Aorta (tissue), 5 donors: ENCODE data around the gene PSME3. TPM values are rescaled to one million over a fixed set of nuclear protein-coding genes. Genes with fewer than 3 reads are reported as not detected.
"Not testable (repeated sequence)": the region's sequence is repeated elsewhere in the genome, so short reads cannot be mapped to it uniquely, and the experiment has no call there.

Source experiments
- ATAC-seq: fragments of 200-7000 bp; cut with Tn5 transposase; one replicate; pipeline ENCODE4 v1.9.1; 2022; ENCODE audit warnings: moderate library complexity; ENCODE audit not compliant: low FRiP score
- DNase-seq, 2 donors: peaks; one replicate each; pipeline ENCODE4 v3.0.0-alpha.2; 2020
- H3K27ac ChIP-seq, 2 donors: one replicate each; pipeline ENCODE4 v1.5.1; 2013; ENCODE audit warnings: low read length in 2 of 2, mild to moderate bottlenecking in 2 of 2, moderate library complexity in 2 of 2, control low read depth in 1 of 2, inconsistent platforms in 1 of 2, low read depth in 1 of 2
- H3K27me3 ChIP-seq, 2 donors: one replicate each; pipeline ENCODE4 v1.6.1; 2013; ENCODE audit warnings: control low read depth in 1 of 2, low read length in 1 of 2, mild to moderate bottlenecking in 1 of 2, moderate library complexity in 1 of 2; ENCODE audit not compliant: insufficient read depth in 2 of 2, control insufficient read depth in 1 of 2
- H3K36me3 ChIP-seq, 2 donors: one replicate each; pipeline ENCODE4 v1.6.1; 2013; ENCODE audit warnings: control low read depth in 1 of 2, low read length in 1 of 2, mild to moderate bottlenecking in 1 of 2; ENCODE audit not compliant: insufficient read depth in 2 of 2, control insufficient read depth in 1 of 2
- H3K4me1 ChIP-seq, 2 donors: one replicate each; pipeline ENCODE4 v1.6.1; 2013; ENCODE audit warnings: low read length in 2 of 2, control low read depth in 1 of 2, mild to moderate bottlenecking in 1 of 2, moderate library complexity in 1 of 2; ENCODE audit not compliant: insufficient read depth in 2 of 2, control insufficient read depth in 1 of 2
- H3K4me3 ChIP-seq, 2 donors: one replicate each; pipeline ENCODE4 v1.5.1; 2013; ENCODE audit warnings: low read length in 2 of 2, control low read depth in 1 of 2, mild to moderate bottlenecking in 1 of 2
- H3K9me3 ChIP-seq: one replicate; pipeline ENCODE4 v1.6.1; 2013; ENCODE audit warnings: mild to moderate bottlenecking, low read length; ENCODE audit not compliant: control insufficient read depth
- WGBS, 2 donors: extraction: QIAGEN DNeasy Blood & Tissue Kit; methylation state at CpG; one replicate each; pipeline ENCODE4 v1.1.7; 2013; 5-methylcytosine and 5-hydroxymethylcytosine counted together
- intact Hi-C, 2 donors: fragments of 100-400 bp; cut with DNase I; formaldehyde crosslinking; loops; one replicate each; pipeline versions ENCODE4 v1.14.2 to v1.15.0; 2022
- polyA plus RNA-seq, 2 donors: library from polyadenylated mRNA; stranded (reverse); fragments of 200-250 nt; gene quantifications; one replicate each; pipeline ENCODE4 v1.2.3, GENCODE V29; 2013
- total RNA-seq, 2 donors: library from RNA; stranded (reverse); fragmentation: NEBNext Ultra II Directional; extraction: Animal tissue kit (Norgen Biotek cat#: 25700); gene quantifications; one replicate each; pipeline ENCODE4 v1.2.1, GENCODE V29; 2021
- donor health status: healthy with polysubstance abuse.
- donor health status: Bipolar disorder and iron deficiency.
- donor health status: DM: no; HTN: no; CAD: no.
- donor health status: DM: no; HTN: no; CAD: no.
- donor health status: DM: yes; HTN: yes; CAD: no.

Gene PSME3
- total and polyA plus RNA-seq, 4 donors: 41.1 to 69.8 (median 58.1) TPM

DNA sequence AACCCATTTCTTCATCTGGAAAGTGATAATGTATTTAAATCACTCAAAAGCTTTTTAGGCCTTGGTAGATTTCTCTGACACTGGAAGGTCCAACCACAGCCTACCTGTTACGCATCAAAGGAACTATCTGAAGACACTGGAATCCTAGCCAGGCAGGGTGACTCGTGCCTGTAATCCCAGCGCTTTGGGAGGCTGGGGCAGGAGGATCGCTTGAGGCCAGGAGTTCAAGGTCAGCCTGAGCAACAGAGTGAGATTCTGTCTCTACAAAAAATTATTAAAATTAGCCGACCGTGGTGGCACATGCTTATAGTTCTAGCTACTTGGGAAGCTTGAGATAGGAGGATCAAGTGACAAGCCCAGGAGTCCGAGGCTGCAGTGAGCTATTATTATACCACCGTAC is 49.0 kb downstream of the PSME3 start:
- Histone ChIP-seq H3K27me3 (no peaks in the 10 kb centered on the region), H3K27ac (no peak overlapping the region), H3K4me1 (no peaks in the 10 kb centered on the region), H3K4me3 (no peak overlapping the region), H3K36me3 (no peaks in the 10 kb centered on the region), H3K9me3 (no peaks in the 10 kb centered on the region)
- DNase-seq: no peak
- 91 to 92% methylated on average over 8 of the region's 8 CpGs for WGBS, 2 donors
- intact Hi-C loops: no loop called here
- no peak for ATAC-seq

DNA sequence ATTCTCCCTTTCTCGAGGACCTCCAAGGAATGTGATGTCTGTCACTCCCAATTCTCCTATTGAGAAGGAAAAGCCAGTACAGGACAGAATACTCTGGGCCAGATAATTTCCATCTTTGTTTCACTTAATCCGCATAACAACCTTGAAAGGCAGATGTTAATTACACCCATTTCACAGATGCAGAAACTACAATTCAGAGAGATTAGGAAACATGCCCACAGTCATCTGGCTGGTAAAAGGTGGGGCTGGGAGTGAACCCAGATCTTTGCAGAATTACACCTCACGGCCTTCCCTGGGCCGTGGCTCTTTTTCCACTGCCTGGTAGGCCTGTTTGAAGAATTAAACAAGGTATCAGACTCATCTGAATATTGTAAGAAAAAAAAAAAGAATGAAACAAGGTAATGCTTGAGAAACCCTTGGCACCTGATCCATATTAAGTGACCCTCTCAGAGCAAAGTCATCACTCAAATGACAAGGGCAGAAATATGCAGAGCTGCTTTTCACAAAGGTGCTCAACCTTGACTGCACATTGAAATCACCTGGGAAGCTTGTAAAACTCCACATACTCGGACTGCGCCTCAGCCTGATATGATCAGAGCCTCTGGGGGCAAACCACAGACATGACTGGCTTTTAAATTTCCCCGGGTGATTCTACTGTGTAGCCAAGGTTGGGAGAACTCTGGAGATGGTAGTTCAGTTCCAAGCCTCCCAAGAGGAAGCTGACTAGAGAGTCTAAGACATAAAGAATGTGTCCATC is 50.8 kb downstream of the PSME3 start:
- Histone ChIP-seq H3K9me3 (no peaks in the 10 kb centered on the region), H3K27ac (no peak overlapping the region), H3K4me1 (no peaks in the 10 kb centered on the region), H3K27me3 (no peaks in the 10 kb centered on the region), H3K4me3 (no peak overlapping the region), H3K36me3 (no peaks in the 10 kb centered on the region)
- no peak for DNase-seq
- no peak for ATAC-seq
- intact Hi-C loops: no loop called here
- 88 to 90% methylated on average over 7 of the region's 7 CpGs for WGBS, 2 donors

DNA sequence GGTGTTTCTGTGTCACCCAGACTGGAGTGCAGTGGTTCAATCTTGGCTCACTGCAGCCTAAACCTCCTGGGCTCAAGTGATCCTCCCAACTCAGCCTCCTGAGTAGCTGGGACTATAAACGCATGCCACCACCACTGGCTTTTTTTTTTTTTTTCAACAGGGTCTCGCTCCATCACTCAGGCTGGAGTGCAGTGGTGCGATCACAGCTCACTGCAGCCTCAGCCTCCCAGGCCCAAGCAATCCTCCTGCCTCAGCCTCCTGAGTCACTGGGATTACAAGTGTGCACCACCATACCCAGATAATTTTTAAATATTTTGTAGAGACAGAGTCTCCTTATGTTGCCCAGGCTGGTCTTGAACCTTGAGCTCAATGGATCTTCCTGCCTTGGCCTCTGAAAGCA is 52.6 kb downstream of the PSME3 start:
- 94 to 96% methylated on average over 3 of the region's 3 CpGs for WGBS, 2 donors
- DNase-seq, H3K9me3 ChIP-seq, intact Hi-C loops, H3K36me3 ChIP-seq, H3K4me3 ChIP-seq, H3K27me3 ChIP-seq, H3K4me1 ChIP-seq, ATAC-seq, H3K27ac ChIP-seq: not testable (repeated sequence)

DNA sequence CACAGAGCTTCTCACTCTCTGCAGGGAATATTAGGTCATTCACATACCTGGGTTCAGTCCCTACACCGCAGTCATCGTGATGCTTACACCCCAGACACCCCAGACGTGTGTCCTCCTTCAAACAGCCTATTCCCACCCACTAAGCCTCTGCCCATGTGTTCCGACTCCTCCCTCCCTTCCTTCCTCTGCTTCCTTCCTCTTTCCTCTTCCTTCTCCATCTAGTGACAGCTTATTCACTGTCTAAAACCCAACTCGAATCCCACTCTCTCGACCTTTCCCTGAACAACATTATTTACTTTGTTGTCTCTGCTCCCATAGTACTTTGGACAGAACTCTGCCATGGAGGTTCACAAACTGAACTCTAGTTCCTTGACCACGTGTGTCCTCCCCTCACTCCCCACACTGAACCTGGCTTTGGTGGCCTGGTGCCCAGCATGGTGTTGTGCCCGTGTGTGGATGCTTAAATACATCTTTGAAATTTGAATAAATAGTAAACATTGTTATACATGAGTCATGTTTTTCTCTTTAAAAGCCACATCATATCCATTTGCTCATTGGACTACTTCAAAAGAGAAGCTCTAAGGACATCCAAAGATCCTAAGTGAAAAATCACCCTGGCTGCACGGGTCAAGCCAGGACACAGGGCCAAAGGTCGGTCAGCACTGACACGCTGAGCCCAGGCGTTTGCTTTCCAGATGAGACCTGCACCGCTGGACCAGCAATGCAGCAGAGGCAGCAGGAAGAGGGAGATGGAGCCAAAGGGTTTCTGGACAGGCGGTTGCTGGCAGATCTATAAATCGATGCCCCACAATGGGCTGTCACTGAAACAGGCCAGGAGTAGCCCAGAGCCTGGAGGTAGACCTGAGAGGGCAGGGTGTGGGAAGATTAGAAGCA is 53.3 kb downstream of the PSME3 start:
- H3K4me1 ChIP-seq: no peaks in the 10 kb centered on the region
- no peaks in the 10 kb centered on the region for H3K36me3 ChIP-seq
- intact Hi-C loops: no loop called here
- WGBS, 2 donors: 72 to 75% methylated on average over 15 of the region's 15 CpGs
- ATAC-seq (no peak), DNase-seq (no peak)
- H3K4me3 ChIP-seq: no peak overlapping the region
- no peak overlapping the region for H3K27ac ChIP-seq
- no peaks in the 10 kb centered on the region for H3K9me3 ChIP-seq
- H3K27me3 ChIP-seq: no peaks in the 10 kb centered on the region

DNA sequence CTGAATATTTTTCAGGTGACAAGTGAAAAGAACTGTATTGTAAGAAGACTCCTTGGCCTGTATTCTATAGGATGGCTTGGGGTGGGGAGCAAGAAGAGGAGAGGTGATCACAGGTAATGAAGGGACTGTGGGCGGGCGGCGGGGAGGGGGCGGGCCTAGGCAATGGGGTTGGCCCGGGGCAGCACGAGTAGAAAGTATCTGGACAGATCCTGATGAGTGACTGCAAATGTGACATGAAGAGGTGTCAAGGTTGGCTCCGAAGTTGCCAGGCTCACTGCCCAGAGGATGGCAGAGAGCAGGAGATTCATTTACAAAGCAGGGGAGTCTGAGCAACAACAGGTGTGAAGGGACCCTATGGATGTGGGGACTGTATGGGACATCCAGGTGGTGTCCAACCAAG is 56.6 kb downstream of the PSME3 start:
- DNase-seq (no peak), ATAC-seq (no peak)
- Histone ChIP-seq H3K36me3 (no peaks in the 10 kb centered on the region), H3K9me3 (no peaks in the 10 kb centered on the region), H3K27ac (no peak overlapping the region), H3K4me3 (no peak overlapping the region), H3K4me1 (peaks cover 0 to 1% of the 10 kb centered on the region in 2 donors), H3K27me3 (no peaks in the 10 kb centered on the region)
- intact Hi-C loops: no loop called here
- WGBS, 2 donors: 93% methylated on average over 7 of the region's 7 CpGs

DNA sequence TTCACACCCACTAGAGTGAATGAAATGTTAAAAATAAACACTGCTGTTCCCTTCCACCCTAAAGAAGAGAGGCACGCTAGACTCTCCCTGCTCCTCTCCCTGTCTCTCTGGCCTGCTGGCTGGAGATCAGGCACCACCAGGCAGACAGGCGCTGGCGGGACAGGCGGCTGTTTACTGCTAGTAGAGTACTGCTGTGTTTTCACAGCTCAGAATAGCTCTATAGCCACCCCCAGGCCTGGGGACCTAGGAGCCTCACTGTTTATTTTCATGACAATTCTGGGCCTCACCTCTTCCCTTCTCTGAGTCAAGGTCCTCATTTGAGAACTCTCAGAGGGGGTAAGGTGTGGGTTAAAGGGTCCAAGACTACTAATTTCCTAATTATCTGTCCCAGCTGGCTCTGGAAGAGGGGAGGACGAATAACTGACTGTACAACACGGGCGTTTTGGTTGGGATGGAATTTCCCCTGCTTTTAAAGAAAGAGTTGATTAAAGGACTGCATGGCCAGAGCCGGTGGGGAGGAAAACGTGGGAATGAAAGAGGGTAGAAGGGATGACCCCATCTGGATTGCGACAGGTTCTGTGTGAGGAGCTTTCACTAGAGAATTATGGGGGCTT is 58.4 kb downstream of the PSME3 start:
- no peaks in the 10 kb centered on the region for H3K9me3 ChIP-seq
- intact Hi-C loops: no loop called here
- H3K4me3 ChIP-seq: no peak overlapping the region
- H3K4me1 ChIP-seq: peaks cover 0 to 2% of the 10 kb centered on the region in 2 donors
- H3K27ac ChIP-seq: peak overlapping the region; percentile 87 to 98
- no peaks in the 10 kb centered on the region for H3K36me3 ChIP-seq
- no peaks in the 10 kb centered on the region for H3K27me3 ChIP-seq
- ATAC-seq (peak; percentile 79), DNase-seq (peak; percentile 73 to 80)
- WGBS, 2 donors: 13 to 14% methylated on average over 10 of the region's 10 CpGs

DNA sequence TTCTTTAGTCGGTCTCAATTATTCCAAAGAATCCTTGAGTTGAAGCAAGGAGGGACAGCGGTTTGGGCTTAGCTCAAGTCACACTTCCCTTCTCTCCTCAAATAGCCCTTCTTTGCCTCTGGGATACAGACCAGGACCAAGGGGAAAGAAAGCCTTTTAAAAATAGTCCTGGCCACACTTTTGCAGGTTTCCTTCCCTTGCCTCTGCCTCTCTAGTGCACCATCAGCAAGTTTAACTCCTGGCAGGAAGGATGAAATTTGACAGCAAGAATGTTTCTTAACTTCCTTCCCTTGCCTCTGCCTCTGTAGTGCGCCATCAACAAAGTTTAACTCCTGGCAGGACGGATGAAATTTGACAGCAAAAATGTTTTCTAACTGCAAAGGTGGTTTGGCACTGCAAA is 60.2 kb downstream of the PSME3 start:
- peaks cover 0 to 2% of the 10 kb centered on the region in 2 donors for H3K4me1 ChIP-seq
- H3K4me3 ChIP-seq: no peak overlapping the region
- DNase-seq (no peak), ATAC-seq (no peak)
- peak overlapping the region in 1 of 2 donors; percentile 68 for H3K27ac ChIP-seq
- H3K36me3 ChIP-seq: no peaks in the 10 kb centered on the region
- intact Hi-C loops: no loop called here
- no peaks in the 10 kb centered on the region for H3K9me3 ChIP-seq
- H3K27me3 ChIP-seq: no peaks in the 10 kb centered on the region
- 4 to 5% methylated on average over 4 of the region's 4 CpGs for WGBS, 2 donors
